Measurements from ENCODE around the gene RANGAP1. TPM values are rescaled to one million over a fixed set of nuclear protein-coding genes. Genes with fewer than 3 reads are reported as not detected.
A peak's percentile ranks its signal among the peaks of the same experiment; 100 is the strongest.

RANGAP1 gene
- total and polyA plus RNA-seq, 2 of the 13 experiments (the other 11 are each of a cell fraction or from before 2014, with no cell fraction given) = 51.8 to 83.9 TPM

DNA sequence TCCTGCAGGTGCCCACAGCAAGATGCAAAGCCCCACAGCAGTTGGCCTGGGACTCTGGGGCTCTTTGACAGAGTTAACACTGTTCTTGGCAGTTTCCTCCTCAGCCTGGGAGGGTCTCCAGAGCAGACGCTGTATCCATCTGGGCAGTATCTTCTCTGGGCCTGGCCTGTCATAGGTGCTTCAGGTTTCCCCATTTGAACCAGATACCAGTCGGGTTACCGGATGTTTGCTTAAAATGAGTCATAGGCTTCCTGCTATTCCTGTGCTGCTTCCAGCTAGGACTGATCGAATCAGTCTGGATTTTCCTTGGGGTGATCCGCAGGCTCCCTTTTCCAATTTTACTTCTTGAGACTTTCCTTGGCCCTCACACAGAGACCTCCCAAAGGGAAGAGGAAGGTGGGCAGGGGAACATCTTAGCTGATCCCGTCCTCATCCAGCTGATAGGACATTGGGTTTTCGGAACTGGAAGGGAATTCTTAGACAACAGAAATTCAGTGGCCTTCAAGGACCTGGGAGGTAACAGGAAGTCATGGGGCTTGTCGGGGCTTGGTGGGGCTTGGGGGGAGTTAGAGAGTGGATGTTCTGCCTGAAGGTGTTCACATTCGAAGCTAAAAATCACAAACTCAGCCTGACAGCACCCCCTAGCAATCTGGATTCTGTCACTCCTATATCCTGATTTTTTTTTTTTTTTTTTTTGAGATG, 2.4 kb upstream of the RANGAP1 start (continued):
- TF ChIP-seq, protein P1, sequence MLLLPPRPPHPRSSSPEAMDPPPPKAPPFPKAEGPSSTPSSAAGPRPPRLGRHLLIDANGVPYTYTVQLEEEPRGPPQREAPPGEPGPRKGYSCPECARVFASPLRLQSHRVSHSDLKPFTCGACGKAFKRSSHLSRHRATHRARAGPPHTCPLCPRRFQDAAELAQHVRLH (CRISPR knock-in tag; IDR thresholded peaks at IDR 0.05; ENCODE audit: borderline replicate concordance, low read depth) = no peak
- TF ChIP-seq HMG20B (CRISPR knock-in tag; conservative IDR thresholded peaks at IDR 0.05) = no peak
- TF ChIP-seq, protein P2, sequence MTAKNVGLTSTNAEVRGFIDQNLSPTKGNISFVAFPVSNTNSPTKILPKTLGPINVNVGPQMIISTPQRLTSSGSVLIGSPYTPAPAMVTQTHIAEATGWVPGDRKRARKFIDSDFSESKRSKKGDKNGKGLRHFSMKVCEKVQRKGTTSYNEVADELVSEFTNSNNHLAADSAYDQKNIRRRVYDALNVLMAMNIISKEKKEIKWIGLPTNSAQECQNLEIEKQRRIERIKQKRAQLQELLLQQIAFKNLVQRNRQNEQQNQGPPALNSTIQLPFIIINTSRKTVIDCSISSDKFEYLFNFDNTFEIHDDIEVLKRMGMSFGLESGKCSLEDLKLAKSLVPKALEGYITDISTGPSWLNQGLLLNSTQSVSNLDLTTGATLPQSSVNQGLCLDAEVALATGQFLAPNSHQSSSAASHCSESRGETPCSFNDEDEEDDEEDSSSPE (CRISPR knock-in tag; IDR thresholded peaks at IDR 0.05) = 0 out of 2 replicates have a peak, but pooled peaks have one; percentile 29
- TF ChIP-seq ZNF121 (CRISPR knock-in tag; IDR thresholded peaks at IDR 0.05) = no peak
- TF ChIP-seq, protein P3, sequence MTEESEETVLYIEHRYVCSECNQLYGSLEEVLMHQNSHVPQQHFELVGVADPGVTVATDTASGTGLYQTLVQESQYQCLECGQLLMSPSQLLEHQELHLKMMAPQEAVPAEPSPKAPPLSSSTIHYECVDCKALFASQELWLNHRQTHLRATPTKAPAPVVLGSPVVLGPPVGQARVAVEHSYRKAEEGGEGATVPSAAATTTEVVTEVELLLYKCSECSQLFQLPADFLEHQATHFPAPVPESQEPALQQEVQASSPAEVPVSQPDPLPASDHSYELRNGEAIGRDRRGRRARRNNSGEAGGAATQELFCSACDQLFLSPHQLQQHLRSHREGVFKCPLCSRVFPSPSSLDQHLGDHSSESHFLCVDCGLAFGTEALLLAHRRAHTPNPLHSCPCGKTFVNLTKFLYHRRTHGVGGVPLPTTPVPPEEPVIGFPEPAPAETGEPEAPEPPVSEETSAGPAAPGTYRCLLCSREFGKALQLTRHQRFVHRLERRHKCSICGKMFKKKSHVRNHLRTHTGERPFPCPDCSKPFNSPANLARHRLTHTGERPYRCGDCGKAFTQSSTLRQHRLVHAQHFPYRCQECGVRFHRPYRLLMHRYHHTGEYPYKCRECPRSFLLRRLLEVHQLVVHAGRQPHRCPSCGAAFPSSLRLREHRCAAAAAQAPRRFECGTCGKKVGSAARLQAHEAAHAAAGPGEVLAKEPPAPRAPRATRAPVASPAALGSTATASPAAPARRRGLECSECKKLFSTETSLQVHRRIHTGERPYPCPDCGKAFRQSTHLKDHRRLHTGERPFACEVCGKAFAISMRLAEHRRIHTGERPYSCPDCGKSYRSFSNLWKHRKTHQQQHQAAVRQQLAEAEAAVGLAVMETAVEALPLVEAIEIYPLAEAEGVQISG (CRISPR knock-in tag; IDR thresholded peaks at IDR 0.05) = peak; percentile 51
- TF ChIP-seq ZNF572 (CRISPR knock-in tag; IDR thresholded peaks at IDR 0.05) = no peak
- TF ChIP-seq HNRNPH1 (optimal IDR thresholded peaks at IDR 0.05; ENCODE audit: low read depth, low read length) = no peak
- TF ChIP-seq TEAD3 (CRISPR knock-in tag; optimal IDR thresholded peaks at IDR 0.05; ENCODE audit: borderline replicate concordance) = peak; percentile 71
- 0 out of 2 replicates have a peak, but pooled peaks have one; percentile 16 for TF ChIP-seq HMG20A (CRISPR knock-in tag; IDR thresholded peaks at IDR 0.05; ENCODE audit: borderline replicate concordance)
- TF ChIP-seq MYPOP (CRISPR knock-in tag; IDR thresholded peaks at IDR 0.05) = 0 out of 2 replicates have a peak, but pooled peaks have one; percentile 28
- TF ChIP-seq BHLHE40 (IDR thresholded peaks at IDR 0.05; ENCODE audit: low read length) = no peak
- TF ChIP-seq KMT2B (CRISPR knock-in tag; IDR thresholded peaks at IDR 0.05) = no peak; the same call in 1 of the 2 replicates
- no peak for TF ChIP-seq SRF (IDR thresholded peaks at IDR 0.05; ENCODE audit: low read depth, low read length)
- TF ChIP-seq SAFB2 (CRISPR knock-in tag; IDR thresholded peaks at IDR 0.05; ENCODE audit: borderline replicate concordance, low read depth) = no peak
- TF ChIP-seq ZNF766 (CRISPR knock-in tag; IDR thresholded peaks at IDR 0.05; ENCODE audit: borderline replicate concordance) = no peak
- TF ChIP-seq TCF12 (IDR thresholded peaks at IDR 0.05) = no peak
- TF ChIP-seq TCF12 (CRISPR knock-in tag; IDR thresholded peaks at IDR 0.05) = no peak
- TF ChIP-seq ZNF788 (CRISPR knock-in tag; IDR thresholded peaks at IDR 0.05; ENCODE audit: borderline replicate concordance) = no peak; the same call in 1 of the 2 replicates
- no peak for TF ChIP-seq YY1 (IDR thresholded peaks at IDR 0.05; ENCODE audit: insufficient read depth, insufficient replicate concordance, low read depth, low read length)
- TF ChIP-seq ZBTB26 (CRISPR knock-in tag; IDR thresholded peaks at IDR 0.05; ENCODE audit: borderline replicate concordance) = peak; percentile 67; the same call in 1 of the 2 replicates
- TF ChIP-seq MTF2 (CRISPR knock-in tag; IDR thresholded peaks at IDR 0.05; ENCODE audit: borderline replicate concordance) = no peak
- no peak for TF ChIP-seq MED13 (CRISPR knock-in tag; IDR thresholded peaks at IDR 0.05)
- 0 out of 2 replicates have a peak, but pooled peaks have one; percentile 23 for TF ChIP-seq SNAPC2 (CRISPR knock-in tag; IDR thresholded peaks at IDR 0.05)
- TF ChIP-seq ZNF3 (CRISPR knock-in tag; IDR thresholded peaks at IDR 0.05) = no peak
- no peak for TF ChIP-seq NR2F1 (CRISPR knock-in tag; IDR thresholded peaks at IDR 0.05)
